GM23338 (cell line): Measurements from ENCODE around the gene TMEM229A. TPM values are rescaled to one million over a fixed set of nuclear protein-coding genes. Genes with fewer than 3 reads are reported as not detected.

ENCODE experiments used
- ATAC-seq: fragments of 200-7000 bp; cut with Tn5 transposase; 3 replicates; pipeline ENCODE4 v1.9.1; 2020
- DNase-seq: peaks from one replicate; pipeline ENCODE4 v3.0.0-alpha.2; 2015; ENCODE audit warnings: low spot score
- H2AFZ ChIP-seq: fragments of 200-600 bp; sonication (generic); 2 replicates; pipeline ENCODE4 v1.8.0; 2016; ENCODE audit warnings: antibody characterized with exemption, mild to moderate bottlenecking, moderate library complexity
- H3F3A ChIP-seq: fragments of 200-600 bp; sonication (generic); replicated peaks from 2 replicates; pipeline ENCODE4 v1.8.0; 2017; ENCODE audit warnings: antibody characterized with exemption, mixed run types, low read depth
- H3K27ac ChIP-seq: fragments of 200-600 bp; sonication (generic); 2 replicates; pipeline ENCODE4 v1.6.1; 2016; ENCODE audit warnings: low read depth
- H3K27me3 ChIP-seq: fragments of 200-600 bp; sonication (generic); 2 replicates; pipeline ENCODE4 v1.8.0; 2016; ENCODE audit warnings: mild to moderate bottlenecking, mixed run types, moderate library complexity; ENCODE audit not compliant: insufficient read depth
- H3K36me3 ChIP-seq: fragments of 200-600 bp; sonication (generic); 2 replicates; pipeline ENCODE4 v1.8.0; 2016; ENCODE audit warnings: mild to moderate bottlenecking; ENCODE audit not compliant: insufficient read depth
- H3K4me1 ChIP-seq: fragments of 200-600 bp; sonication (generic); 2 replicates; pipeline ENCODE4 v1.8.0; 2016; ENCODE audit warnings: mild to moderate bottlenecking, moderate library complexity; ENCODE audit not compliant: insufficient read depth
- H3K4me2 ChIP-seq: fragments of 200-600 bp; sonication (generic); 2 replicates; pipeline ENCODE4 v1.7.1; 2017; ENCODE audit warnings: mixed run types
- H3K4me3 ChIP-seq: fragments of 200-600 bp; sonication (generic); 2 replicates; pipeline ENCODE4 v1.6.1; 2016; ENCODE audit warnings: mixed run types
- H3K79me2 ChIP-seq: fragments of 200-600 bp; sonication (generic); replicated peaks from 2 replicates; pipeline ENCODE4 v1.8.0; 2017; ENCODE audit warnings: mild to moderate bottlenecking; ENCODE audit not compliant: insufficient read depth
- H3K9me2 ChIP-seq: fragments of 200-600 bp; sonication (generic); 2 replicates; pipeline ENCODE4 v1.8.0; 2017; ENCODE audit not compliant: insufficient read depth
- H4K20me1 ChIP-seq: fragments of 200-600 bp; sonication (generic); replicated peaks from 2 replicates; pipeline ENCODE4 v1.8.0; 2017; ENCODE audit warnings: mild to moderate bottlenecking; ENCODE audit not compliant: insufficient read depth
- H3K27ac Mint-ChIP-seq: 2 replicates; pipeline ENCODE4 v1.8.0; 2020; ENCODE audit warnings: inconsistent platforms, mild to moderate bottlenecking, moderate library complexity, mixed read lengths
- H3K27me3 Mint-ChIP-seq: 3 replicates; pipeline ENCODE4 v1.8.0; 2022; ENCODE audit warnings: low read depth, mild to moderate bottlenecking, moderate library complexity, mixed read lengths, inconsistent platforms; ENCODE audit not compliant: insufficient read depth, poor library complexity
- H3K36me3 Mint-ChIP-seq: 3 replicates; pipeline ENCODE4 v1.8.0; 2021; ENCODE audit warnings: low read depth, mild to moderate bottlenecking, inconsistent platforms, moderate library complexity, mixed read lengths
- H3K4me1 Mint-ChIP-seq: 3 replicates; pipeline ENCODE4 v1.8.0; 2020; ENCODE audit warnings: mild to moderate bottlenecking, inconsistent platforms, mixed read lengths
- H3K4me3 Mint-ChIP-seq: 3 replicates; pipeline ENCODE4 v1.8.0; 2021; ENCODE audit warnings: moderate library complexity, mild to moderate bottlenecking, inconsistent platforms, mixed read lengths
- H3K9me3 Mint-ChIP-seq: 3 replicates; pipeline ENCODE4 v1.8.0; 2020; ENCODE audit warnings: moderate library complexity, mild to moderate bottlenecking, inconsistent platforms, mixed read lengths
- NANOG ChIP-seq: IDR thresholded peaks from 2 replicates; pipeline ENCODE4 v1.6.1; 2016; ENCODE audit warnings: antibody characterized with exemption, borderline replicate concordance
- STAT1 ChIP-seq: IDR thresholded peaks from one replicate; pipeline ENCODE4 v1.6.1; 2016; ENCODE audit warnings: antibody characterized with exemption; ENCODE audit not compliant: unreplicated experiment
- ZNF114 ChIP-seq: fragments of 250-450 bp; sonication (Bioruptor Pico); IDR thresholded peaks from 2 replicates; pipeline ENCODE4 v1.5.0; 2020; ENCODE audit warnings: mild to moderate bottlenecking, moderate library complexity
- ZNF331 ChIP-seq: fragments of 250-450 bp; sonication (Bioruptor Pico); IDR thresholded peaks from 2 replicates; pipeline ENCODE4 v1.5.0; 2020; ENCODE audit warnings: low read depth, mild to moderate bottlenecking, moderate library complexity
- polyA plus RNA-seq: library from polyadenylated mRNA; unstranded; fragments of >200 nt; fragmentation: Nextera tagmentation; extraction: Ambion mirVana; gene quantifications from 2 replicates; pipeline ENCODE4 v1.2.1, GENCODE V29; 2016
- total RNA-seq: library from RNA; depleted of rRNA; stranded (reverse); fragments of >200 nt; shearing (Covaris generic); gene quantifications from 2 replicates; pipeline ENCODE4 v1.2.3, GENCODE V29; 2014
- TF ChIP-seq, protein P1 (sequence below): fragments of 250-450 bp; sonication (Bioruptor Pico); IDR thresholded peaks from 2 replicates; pipeline ENCODE4 v1.5.0; 2020; ENCODE audit warnings: mild to moderate bottlenecking, moderate library complexity
- TF ChIP-seq, protein P2 (sequence below): IDR thresholded peaks from one replicate; pipeline ENCODE4 v1.6.1; 2018; ENCODE audit warnings: antibody characterized with exemption; ENCODE audit not compliant: unreplicated experiment

TMEM229A gene
- total and polyA plus RNA-seq, 2 experiments from 2014 or later = 0.63 to 0.80 TPM

DNA sequence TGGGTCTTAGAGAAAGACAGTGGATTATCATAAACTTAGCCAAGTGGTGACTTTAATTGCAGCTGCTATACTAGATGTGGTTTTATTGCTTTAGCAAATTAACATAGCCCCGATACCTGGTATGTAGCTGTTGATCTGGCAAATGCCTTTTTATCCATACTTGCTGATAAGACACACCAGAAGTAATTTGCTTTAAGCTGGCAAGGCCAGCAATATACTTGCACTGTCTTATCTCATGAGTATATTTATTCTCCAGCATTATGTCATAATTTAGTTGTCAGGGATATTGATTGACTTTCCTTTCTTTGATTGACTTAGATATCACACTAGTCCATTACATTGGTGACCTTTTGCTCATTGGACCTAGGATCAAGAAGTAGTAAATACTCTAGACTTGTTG, 12.8 kb downstream of the TMEM229A start (continued):
- TF ChIP-seq, protein P1, sequence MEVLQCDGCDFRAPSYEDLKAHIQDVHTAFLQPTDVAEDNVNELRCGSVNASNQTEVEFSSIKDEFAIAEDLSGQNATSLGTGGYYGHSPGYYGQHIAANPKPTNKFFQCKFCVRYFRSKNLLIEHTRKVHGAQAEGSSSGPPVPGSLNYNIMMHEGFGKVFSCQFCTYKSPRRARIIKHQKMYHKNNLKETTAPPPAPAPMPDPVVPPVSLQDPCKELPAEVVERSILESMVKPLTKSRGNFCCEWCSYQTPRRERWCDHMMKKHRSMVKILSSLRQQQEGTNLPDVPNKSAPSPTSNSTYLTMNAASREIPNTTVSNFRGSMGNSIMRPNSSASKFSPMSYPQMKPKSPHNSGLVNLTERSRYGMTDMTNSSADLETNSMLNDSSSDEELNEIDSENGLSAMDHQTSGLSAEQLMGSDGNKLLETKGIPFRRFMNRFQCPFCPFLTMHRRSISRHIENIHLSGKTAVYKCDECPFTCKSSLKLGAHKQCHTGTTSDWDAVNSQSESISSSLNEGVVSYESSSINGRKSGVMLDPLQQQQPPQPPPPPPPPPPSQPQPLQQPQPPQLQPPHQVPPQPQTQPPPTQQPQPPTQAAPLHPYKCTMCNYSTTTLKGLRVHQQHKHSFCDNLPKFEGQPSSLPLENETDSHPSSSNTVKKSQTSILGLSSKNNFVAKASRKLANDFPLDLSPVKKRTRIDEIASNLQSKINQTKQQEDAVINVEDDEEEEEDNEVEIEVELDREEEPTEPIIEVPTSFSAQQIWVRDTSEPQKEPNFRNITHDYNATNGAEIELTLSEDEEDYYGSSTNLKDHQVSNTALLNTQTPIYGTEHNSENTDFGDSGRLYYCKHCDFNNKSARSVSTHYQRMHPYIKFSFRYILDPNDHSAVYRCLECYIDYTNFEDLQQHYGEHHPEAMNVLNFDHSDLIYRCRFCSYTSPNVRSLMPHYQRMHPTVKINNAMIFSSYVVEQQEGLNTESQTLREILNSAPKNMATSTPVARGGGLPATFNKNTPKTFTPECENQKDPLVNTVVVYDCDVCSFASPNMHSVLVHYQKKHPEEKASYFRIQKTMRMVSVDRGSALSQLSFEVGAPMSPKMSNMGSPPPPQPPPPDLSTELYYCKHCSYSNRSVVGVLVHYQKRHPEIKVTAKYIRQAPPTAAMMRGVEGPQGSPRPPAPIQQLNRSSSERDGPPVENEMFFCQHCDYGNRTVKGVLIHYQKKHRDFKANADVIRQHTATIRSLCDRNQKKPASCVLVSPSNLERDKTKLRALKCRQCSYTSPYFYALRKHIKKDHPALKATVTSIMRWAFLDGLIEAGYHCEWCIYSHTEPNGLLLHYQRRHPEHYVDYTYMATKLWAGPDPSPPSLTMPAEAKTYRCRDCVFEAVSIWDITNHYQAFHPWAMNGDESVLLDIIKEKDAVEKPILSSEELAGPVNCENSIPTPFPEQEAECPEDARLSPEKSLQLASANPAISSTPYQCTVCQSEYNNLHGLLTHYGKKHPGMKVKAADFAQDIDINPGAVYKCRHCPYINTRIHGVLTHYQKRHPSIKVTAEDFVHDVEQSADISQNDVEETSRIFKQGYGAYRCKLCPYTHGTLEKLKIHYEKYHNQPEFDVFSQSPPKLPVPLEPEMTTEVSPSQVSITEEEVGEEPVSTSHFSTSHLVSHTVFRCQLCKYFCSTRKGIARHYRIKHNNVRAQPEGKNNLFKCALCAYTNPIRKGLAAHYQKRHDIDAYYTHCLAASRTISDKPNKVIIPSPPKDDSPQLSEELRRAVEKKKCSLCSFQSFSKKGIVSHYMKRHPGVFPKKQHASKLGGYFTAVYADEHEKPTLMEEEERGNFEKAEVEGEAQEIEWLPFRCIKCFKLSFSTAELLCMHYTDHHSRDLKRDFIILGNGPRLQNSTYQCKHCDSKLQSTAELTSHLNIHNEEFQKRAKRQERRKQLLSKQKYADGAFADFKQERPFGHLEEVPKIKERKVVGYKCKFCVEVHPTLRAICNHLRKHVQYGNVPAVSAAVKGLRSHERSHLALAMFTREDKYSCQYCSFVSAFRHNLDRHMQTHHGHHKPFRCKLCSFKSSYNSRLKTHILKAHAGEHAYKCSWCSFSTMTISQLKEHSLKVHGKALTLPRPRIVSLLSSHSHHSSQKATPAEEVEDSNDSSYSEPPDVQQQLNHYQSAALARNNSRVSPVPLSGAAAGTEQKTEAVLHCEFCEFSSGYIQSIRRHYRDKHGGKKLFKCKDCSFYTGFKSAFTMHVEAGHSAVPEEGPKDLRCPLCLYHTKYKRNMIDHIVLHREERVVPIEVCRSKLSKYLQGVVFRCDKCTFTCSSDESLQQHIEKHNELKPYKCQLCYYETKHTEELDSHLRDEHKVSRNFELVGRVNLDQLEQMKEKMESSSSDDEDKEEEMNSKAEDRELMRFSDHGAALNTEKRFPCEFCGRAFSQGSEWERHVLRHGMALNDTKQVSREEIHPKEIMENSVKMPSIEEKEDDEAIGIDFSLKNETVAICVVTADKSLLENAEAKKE (CRISPR knock-in tag) = no peak
- no peak for TF ChIP-seq ZNF331 (CRISPR knock-in tag)

GRCh38 chr7:124013306-124013705, 19.6 kb downstream of the TMEM229A start:
- H3K27me3 ChIP-seq = no peaks in the 10 kb centered on the region
- H3K27ac ChIP-seq = no peak overlapping the region
- Mint-ChIP-seq H3K4me3 (no peak overlapping the region), H3K4me1 (peaks cover 7% of the 10 kb centered on the region), H3K27me3 (peaks cover 3% of the 10 kb centered on the region), H3K9me3 (no peaks in the 10 kb centered on the region), H3K27ac (no peak overlapping the region), H3K36me3 (no peaks in the 10 kb centered on the region)
- peaks cover 5% of the 10 kb centered on the region; the same call in 1 of the 2 replicates for H3K4me1 ChIP-seq
- no peaks in the 10 kb centered on the region for H3K36me3 ChIP-seq
- H3K4me3 ChIP-seq = no peak overlapping the region
- no peak overlapping the region for H2AFZ ChIP-seq
- no peaks in the 10 kb centered on the region for H4K20me1 ChIP-seq
- H3K79me2 ChIP-seq = no peaks in the 10 kb centered on the region
- H3K9me2 ChIP-seq = no peaks in the 10 kb centered on the region
- no peaks in the 10 kb centered on the region for H3F3A ChIP-seq
- no peak overlapping the region for H3K4me2 ChIP-seq
- no peak for DNase-seq
- no peak for ATAC-seq
- TF ChIP-seq NANOG (no peak), STAT1 (no peak), ZNF114 (CRISPR knock-in tag) (no peak), ZNF331 (CRISPR knock-in tag) (no peak)
- TF ChIP-seq, protein P2, sequence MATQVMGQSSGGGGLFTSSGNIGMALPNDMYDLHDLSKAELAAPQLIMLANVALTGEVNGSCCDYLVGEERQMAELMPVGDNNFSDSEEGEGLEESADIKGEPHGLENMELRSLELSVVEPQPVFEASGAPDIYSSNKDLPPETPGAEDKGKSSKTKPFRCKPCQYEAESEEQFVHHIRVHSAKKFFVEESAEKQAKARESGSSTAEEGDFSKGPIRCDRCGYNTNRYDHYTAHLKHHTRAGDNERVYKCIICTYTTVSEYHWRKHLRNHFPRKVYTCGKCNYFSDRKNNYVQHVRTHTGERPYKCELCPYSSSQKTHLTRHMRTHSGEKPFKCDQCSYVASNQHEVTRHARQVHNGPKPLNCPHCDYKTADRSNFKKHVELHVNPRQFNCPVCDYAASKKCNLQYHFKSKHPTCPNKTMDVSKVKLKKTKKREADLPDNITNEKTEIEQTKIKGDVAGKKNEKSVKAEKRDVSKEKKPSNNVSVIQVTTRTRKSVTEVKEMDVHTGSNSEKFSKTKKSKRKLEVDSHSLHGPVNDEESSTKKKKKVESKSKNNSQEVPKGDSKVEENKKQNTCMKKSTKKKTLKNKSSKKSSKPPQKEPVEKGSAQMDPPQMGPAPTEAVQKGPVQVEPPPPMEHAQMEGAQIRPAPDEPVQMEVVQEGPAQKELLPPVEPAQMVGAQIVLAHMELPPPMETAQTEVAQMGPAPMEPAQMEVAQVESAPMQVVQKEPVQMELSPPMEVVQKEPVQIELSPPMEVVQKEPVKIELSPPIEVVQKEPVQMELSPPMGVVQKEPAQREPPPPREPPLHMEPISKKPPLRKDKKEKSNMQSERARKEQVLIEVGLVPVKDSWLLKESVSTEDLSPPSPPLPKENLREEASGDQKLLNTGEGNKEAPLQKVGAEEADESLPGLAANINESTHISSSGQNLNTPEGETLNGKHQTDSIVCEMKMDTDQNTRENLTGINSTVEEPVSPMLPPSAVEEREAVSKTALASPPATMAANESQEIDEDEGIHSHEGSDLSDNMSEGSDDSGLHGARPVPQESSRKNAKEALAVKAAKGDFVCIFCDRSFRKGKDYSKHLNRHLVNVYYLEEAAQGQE = no peak
- TF ChIP-seq, protein P1 (CRISPR knock-in tag) = no peak
